Measurements from ENCODE around the gene ATAD3B.

Gene ATAD3B

DNA sequence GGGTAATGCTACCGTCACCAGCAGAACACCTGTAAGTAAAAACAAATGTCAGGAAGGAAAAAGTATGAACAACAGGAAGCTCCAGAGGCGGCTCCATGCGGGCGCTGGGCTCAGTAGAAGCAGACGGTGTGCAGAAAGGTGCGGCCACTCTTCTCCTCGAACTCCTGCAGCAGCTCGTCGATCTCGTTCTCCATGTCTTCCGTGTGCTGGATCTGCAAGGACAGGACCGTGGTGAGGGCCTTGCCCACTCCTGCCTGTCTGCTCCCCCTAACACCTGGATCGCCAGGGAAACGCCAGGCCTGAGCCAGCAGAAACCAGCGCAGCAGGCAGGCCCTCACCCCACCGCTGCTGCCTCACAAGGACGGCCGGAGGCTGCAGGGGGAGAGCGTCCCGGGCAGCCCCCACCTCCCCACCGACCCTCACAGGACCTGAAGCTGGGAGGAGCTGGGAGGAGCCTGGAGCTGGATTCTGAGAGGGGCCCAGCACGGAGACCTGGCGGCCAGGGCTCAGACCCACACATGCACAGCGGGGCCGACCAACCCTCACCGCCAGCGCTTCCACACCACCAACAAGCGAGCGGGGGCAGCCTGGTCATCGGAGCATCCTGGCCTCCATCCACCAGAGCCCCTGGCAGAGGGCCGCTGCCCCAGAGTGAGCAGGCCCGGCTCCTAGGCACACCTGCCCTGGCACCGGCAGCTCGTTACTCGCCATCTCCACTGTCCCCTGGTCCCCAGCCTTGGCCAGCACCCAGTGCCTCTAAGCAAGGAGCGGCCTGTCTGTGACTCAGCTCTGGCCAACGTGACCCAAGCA is 70.6 kb downstream of the ATAD3B start:
- in situ Hi-C loops (cut with HindIII; ENCODE audit: low sequenced_read_pairs) = no loop called here

DNA sequence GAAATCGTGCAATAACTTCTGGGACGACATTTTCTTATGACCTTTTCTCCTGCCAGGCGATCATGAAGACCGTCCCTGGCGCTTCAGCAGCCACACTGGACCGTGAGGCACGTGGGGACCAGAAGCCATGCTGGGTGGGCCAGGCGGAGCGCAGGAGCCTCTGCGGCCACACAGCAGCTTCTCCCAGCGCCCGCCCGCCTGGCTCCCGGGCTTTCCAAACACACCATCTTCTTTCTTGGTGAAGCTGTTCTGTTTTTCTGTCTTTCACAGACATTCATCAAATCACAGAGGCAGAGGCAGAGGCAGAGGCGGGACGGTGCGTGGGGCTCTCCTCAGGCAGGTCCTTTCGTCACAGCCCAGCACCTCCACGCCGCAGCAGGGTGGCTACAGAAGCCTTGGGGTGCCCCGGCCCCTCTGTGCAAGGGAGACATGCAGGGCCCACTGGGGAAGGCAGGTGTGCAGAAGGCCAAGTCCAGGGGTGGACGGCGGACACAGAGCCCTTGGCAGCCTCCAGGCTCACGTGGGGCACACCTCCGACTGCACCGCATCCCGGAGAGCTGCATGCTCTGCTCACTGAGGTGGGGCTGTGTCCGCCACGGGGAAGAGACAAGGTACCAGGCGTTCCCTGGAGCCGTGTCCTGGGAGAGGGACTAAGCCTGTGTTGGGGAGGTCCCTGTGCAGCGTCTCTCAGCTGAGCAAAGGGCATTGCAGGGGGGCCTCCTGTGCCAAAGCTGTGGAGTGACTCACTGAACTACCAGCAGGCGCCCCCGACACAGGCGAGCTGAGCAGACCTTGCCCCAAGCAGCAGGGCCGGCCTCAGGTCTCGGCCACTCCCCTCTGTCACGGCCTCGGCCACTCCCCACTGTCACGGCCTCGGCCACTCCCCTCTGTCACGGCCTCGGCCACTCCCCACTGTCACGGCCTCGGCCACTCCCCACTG is 71.5 kb downstream of the ATAD3B start:
- in situ Hi-C loops (cut with HindIII; ENCODE audit: low sequenced_read_pairs) = no loop called here

DNA sequence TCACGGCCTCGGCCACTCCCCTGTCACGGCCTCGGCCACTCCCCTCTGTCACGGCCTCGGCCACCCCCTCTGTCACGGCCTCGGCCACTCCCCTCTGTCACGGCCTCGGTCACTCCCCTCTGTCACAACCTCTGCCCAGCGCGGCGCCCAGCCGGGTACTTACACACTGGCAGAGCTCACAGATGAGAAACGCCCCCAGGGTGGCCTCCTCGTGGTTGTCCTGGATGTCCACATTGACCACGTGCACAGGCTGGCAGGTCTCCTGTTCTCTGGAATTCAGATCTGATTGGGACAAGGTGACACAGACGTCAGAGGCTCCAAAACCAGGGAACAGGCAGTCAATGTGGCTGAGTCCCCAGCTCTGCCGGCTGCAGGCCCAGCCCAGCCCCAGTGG is 72.1 kb downstream of the ATAD3B start:
- in situ Hi-C loops (cut with HindIII; ENCODE audit: low sequenced_read_pairs) = no loop called here

DNA sequence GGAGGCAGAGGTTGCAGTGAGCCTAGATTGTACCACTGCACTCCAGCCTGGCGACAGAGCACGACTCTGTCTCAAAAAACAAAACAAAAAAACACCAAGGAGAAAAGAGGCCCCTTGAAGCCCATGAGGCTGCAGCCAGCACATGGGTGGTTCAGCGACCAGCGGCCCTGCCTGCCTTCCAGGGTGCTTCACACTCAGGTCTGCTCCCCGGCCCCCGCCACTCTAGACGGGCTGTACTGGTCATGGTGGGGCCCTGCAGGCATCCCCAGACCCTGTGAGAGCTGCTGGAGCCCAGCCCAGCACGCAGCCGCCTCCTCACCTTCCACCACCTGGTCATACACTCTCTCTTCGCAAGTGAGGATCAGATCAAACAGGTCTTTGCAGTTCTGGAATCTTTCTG is 73.0 kb downstream of the ATAD3B start:
- in situ Hi-C loops (cut with HindIII; ENCODE audit: low sequenced_read_pairs) = no loop called here

Data from endothelial cell of hepatic sinusoid (primary cell).